NCI-H2171 (cell line): ENCODE data around the gene TMPRSS7.
"Not testable (repeated sequence)": the region's sequence is repeated elsewhere in the genome, so short reads cannot be mapped to it uniquely, and the experiment has no call there.

Experiments
- DNase-seq: peaks from one replicate; lab custom pipeline; 2025; lab: John Stamatoyannopoulos, UW

TMPRSS7 gene

DNA sequence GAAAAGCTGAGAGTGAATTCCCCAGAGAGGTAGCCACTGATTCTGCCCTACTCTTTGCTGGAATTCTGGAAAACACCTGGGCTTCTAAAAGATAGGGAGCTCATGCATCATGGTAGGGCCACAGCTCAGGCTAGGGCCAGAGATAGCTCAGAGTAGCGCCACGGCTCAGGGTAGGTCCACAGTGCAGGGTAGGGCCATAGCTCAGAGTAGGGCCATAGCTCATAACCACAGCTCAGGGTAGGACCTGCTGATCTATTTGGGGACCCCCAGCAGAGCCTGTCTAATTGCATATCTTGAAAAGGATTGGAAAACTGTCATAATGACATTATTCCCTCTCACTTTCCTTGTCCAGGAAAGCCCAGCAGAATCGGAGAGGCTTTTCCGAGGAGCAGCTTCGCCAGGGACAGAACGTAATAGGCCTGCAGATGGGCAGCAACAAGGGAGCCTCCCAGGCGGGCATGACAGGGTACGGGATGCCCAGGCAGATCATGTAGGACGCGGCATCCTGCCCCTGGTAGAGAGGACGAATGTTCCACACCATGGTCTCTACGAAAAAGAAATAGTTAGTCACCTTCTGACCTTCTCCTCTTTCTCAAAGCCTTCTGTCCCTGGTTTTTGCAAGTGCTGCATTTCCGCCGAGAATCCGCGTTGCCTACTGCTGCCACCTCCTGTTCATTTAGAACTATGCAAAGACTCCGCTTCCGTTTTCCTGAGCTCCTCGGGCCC, 21.3 kb upstream of the TMPRSS7 start:
- DNase-seq: no peak

DNA sequence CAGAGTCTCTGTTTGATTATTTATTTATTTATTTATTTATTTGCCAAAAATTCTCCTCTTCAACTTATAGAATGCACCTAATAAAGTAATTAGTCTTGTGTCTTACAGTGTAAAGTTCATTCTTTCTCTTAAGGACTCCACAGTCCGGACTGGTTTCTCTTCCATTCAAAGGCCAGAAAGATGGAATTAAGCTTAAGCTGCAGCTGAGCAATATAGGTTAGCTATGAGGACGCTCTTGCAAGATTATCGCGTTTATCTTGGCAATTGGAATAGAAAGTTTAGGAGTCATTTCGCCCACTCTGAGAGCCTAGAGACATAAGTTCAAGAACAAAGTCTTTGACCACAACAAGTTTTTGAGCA, 20.8 kb upstream of the TMPRSS7 start:
- DNase-seq: no peak

DNA sequence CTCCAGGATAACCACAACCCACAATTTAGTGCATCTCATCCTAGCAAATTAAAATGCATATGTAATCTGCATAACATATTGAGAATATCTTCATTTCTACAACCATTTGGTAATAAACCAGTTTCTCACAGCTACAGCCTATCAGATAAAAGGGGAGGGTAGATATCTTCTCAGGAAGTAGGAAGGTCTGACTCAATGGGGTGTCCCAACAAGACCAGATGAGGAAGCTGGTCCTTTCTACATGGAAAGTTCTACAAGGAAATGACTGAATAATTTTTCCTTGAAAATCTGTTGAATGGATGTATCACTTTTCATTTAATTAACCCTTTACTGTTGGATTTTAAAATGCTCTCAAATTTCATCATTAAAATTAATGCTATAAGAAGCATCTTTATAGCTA, 17.4 kb upstream of the TMPRSS7 start:
- no peak for DNase-seq

DNA sequence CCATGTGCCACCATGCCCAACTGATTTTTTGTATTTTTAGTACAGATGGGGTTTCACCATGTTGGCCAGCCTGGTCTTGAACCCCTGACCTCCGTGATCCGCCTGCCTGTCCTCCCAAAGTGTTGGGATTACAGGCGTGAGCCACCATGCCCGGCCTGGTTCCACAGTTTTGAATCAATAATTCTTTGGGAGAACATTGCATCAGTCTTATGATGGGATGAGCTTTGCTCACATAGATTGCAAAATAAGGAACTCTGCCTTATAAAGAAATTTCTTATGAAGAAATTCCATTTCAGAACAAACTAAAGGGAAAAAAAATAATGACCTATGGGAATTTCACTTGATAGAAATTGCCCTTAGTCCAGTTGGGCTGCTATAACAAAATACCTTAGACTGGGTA, 15.8 kb upstream of the TMPRSS7 start:
- no peak for DNase-seq

DNA sequence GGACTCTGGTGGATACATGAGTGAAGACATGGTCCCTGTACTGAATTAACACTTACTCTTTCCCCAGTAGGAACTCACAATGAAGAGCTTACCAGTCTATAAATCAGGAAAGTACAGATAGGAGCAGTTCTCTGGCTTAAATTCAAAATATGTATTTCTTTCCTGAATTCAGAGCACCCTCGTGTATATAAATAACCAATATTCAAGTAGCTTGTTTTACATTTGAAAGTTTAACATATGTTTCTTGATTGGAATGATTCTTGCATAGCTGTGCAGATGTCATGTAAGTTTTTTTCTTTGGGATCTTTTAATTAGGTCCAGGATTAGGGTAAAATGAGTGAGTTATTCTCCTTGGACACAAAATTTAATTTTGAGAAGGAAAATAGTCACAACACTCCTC, 14.8 kb upstream of the TMPRSS7 start:
- no peak for DNase-seq

DNA sequence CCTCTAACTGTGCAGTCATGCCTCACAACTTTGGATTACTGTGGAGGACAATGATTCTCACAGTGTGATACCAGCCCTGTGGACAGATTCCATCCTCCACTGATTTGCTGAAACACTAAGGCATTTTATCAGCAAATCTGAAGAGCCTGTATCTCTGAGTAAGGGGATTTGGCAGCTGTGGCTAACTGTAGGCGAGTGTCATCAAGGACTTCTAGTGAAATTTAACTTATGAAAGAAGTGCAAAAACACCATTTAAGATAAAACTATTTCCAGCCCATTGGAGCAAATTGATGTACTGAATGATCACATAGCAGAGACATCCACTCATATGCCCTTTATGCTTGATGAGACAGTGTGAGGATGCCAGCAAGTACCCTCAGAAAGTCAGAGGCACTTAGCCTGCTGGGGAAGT, 13.9 kb upstream of the TMPRSS7 start:
- DNase-seq: no peak

DNA sequence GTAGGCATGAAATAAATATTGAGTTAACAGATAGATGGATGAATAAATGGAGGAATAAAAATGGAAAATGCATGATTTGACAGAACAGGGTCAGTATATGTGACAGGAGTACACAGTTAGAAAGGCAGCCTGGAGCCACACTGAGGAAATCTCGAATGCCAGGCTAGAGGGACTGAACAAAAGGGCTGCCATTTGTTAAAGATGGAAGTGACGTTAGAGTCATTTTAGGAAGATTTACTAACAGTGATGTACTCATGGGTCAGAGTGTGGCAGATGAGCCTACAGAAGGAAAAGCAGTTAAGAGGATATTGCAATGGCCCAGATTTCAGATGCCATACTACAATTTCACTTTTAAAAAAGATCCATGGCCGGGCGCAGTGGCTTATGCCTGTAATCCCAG, 7.4 kb upstream of the TMPRSS7 start:
- no peak for DNase-seq

DNA sequence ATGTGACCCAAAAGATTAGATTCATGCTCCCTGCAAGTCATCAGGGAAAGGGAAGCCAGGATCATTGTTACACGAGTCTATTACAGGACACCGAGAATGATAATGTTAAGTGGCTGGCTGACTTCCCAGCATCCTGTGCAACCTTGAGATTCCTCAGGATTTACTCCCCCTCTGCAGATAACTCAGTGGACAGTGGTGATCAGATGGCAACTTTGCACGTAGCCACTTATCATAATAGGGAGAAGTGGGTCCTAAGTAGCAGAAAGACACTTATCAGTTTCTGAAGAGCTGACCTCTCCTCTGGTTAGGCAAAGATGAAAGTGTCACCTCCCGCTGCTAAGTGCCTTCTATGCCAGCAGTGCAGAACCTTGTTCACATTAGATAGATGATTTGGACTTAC, 6.7 kb upstream of the TMPRSS7 start:
- no peak for DNase-seq

DNA sequence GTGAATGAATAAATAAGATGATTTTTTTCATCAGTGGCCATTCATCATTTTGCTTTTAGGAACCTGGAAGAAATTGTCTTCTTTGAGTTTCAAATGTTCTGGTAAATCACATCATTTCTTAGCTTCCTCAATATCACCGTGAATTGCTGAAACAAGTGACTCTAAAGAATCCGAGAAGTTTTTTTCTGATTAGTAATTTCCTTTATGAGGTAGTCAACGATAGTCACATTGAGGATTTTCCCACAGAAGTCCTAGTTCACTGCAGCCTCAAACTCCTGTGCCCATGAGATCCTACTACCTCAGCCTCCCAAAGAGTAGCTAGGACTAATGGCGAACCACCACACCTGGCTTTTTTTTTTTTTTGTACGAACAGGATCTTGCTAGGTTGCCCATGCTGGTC, 3.6 kb upstream of the TMPRSS7 start:
- DNase-seq: no peak

DNA sequence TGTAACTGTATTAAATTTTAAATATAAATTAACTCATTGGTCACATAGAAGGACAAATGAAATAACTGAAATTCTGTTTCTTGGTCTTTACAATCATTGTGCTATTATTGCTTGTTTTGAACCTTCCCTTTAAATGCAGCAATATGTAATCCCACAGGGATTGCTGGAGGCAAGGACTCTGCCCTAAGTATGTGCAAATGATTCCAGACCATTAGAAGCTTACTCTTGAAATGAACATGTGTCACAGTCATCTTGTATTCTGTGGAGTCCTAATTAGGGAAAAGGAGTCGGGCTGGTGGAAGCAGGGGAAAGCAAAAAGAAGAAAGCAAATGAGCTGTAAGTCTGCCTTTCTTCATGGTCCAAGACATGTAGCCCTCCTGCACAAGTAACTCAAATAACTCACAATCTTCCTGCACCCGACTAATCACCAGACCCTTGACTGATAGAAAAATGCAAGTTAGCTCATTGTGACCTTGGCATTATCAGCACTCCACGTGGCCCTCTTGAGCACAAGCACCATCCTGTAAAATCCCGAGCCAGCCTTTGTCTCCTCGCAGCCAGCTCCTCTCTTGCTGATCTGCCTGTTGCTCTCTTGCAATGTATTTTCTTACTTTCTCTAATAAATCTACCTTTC, 2.3 kb upstream of the TMPRSS7 start:
- DNase-seq: peak; percentile 58

DNA sequence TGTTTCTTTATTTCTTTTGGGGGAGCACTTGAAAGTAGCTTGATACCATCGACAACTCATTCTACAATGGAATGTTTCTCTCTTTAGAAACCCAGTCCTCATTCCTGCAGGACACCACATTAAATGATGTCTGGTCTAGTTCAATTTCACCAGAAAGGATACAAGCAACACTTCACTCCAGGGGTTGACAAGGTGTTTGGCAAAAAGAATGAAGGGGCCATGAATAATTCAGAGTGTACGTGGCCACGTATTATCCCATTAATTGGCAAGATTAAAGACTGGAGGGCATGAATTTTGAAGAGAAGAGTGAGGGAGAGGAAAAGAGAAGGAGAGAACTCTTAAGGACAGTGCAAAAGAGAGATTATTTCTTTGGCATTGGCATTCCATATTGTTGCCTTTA, 705 bp downstream of the TMPRSS7 start:
- DNase-seq: no peak

DNA sequence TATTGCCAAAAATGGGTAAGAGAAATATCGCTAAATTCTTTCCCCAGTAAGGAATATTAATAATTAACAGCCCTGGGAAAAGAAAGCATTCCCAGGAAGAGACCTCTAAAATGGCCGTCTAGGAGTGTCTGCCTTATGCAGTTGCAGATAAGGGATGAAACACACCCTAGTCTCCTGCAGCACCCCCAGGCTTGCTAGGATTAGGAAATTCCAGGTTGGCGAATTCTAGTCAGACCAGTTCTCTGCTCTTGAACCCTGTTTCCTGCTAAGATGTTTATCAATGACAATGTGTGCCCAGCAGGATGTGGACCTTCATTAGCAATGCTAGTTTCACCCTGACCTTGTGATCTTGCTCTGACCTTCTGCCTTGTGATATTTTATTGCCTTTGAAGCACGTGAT, 2.7 kb downstream of the TMPRSS7 start:
- not testable (repeated sequence) for DNase-seq

DNA sequence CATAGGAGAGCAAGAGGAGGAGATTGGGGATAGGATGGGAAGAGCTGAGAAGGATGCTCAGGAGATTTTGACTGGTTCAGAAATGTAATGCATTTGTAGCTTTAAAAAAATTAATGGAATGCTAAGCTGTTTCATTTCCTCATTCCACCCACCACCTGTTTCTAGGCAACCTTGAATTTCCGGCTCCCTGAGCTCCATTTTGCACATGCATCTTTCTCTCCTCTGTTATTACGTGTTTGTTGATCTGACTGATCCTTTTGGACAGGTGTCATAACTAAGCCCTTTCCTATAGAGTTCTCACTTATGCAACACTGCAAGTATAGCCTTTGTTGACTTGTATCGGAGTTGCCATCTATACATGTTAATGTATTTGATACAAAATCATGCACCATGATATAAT, 4.3 kb downstream of the TMPRSS7 start:
- DNase-seq: no peak

DNA sequence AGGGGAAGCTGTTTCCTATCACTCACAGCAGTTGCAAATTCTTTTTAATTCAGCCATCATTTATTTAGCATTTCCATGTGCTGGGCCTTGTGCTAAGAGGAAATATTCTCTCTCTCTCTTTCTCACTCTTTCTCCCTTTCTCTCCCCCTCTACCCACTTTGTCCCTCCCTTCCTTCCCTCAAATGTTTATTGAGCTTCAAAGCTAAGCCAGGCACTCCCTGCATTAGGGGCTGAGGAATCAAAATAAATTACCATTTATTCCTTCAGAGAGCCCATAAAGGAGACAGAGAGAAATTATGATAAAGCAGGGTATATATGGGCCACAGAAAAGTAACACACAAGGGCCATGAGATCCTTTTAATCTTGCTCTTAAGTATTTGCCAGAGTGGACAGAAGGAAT, 6.8 kb downstream of the TMPRSS7 start:
- DNase-seq: no peak

DNA sequence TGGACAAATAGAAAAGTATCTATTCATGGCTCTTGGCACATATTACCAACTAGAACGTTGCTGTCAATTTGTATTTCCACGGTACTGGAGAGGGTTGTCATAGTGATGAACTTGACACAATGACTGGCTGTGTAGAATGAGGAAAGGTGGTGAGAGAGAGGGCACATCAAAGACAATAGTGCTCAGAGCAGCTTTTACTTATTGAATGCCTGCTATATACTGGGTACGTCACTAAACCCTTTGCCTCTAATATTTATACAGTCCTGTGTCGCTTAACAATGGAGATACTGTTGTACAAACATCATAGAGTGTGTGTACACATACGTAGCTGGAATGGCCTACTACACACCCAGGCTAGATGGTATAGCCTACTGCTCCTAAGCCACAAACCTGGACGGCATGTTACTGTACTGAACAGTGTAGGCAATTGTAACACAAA, 8.3 kb downstream of the TMPRSS7 start:
- DNase-seq: no peak

DNA sequence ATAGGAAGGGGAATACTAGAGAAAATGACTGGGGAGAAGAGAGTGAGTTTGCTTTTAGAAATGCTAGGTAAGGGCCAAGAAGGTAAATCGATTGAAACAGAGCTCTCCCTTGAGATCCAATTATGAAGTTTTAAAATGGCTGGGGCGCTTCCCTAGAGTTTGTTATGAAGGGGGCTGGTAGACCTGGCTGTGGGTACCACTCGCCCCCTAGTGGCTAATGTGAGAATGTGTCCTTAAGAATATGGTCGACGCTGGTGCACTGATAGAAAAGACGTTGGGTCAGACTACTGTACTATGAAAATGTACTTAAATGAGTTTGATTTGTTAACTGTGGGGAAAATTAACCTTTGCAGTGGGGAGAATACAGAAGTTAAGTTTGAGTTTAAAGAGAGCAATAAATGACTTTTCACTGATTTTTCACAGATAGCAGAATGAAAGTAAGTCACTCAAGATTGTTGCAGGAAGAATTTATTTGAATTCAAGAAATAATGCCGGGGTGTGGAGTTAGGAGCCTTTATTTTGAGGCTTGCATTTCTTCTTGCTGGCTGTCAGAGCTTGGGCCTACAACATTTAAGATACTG, 9.2 kb downstream of the TMPRSS7 start:
- peak; percentile 97 for DNase-seq

DNA sequence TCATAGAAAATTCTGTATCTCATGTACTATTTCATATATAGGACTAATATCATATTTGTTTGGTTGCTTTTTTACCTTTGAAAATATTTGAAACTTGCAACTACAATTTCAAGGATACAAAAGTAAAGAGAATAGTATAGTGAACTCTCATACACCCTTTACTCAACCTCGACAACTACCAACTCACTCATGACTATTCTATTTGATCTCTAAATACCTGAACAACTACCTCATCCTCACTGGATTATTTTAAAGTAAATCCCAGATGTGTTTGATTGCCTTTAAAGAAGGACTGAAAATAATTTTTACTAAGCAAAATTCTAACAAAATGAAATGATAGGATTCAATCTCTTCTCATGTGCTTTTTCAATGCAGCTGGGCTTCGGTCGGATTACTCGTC, 12.1 kb downstream of the TMPRSS7 start:
- no peak for DNase-seq

DNA sequence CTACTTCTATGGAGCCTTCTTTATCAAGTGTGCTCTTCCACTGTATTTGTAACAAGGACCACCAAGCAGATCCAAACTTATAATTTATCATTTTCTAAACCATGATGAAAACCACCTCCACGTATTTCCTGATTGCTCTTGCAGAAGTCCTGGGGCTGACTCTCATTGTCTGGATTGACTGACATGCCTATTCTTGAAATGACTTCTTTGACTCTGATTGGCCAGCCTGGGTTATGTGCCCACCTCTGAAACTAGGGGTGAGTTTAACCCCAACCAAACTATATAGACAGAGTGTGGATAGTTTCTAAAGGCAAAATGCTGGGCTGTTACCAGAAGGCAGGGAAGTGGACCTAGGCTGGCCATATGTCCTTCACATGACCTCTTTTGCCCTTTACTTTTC, 12.7 kb downstream of the TMPRSS7 start:
- no peak for DNase-seq

DNA sequence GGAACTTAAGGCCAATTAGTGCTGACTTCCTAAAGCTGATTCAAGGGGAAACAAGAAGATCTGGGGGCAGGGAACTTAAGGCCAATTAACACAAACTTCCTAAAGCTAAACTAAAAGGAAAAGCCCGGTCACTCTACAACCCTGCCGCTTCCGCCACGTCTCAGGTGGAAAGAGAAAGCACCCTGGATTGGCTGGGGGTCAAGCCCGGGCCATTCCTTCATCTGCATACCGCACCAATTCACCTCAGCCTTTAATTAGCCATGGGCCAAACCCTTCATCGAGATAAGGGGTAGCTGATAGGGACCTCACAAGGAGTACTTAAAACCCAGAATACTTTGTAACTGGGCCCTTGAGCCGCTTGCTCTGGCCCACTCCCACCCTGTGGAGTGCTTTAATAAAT, 14.4 kb downstream of the TMPRSS7 start:
- no peak for DNase-seq

DNA sequence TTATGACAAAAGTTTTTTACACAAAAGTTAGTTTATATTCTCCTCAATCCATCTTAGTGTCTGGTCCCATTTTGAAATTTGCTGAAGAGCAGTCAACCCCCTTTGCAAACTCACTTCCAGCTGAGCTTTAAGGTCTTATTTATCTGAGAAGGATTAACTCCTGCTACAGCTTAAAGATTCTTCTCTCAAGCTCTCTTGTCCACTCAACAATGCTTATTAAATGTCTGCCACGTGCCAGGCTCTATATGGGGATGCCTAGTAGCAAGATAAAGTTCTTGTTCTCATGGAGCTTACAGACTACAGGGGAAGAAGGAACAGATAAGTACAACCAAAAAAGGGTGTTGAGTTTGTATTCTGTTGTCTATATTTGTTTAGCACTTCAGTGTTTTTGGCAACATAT, 18.7 kb downstream of the TMPRSS7 start:
- no peak for DNase-seq

DNA sequence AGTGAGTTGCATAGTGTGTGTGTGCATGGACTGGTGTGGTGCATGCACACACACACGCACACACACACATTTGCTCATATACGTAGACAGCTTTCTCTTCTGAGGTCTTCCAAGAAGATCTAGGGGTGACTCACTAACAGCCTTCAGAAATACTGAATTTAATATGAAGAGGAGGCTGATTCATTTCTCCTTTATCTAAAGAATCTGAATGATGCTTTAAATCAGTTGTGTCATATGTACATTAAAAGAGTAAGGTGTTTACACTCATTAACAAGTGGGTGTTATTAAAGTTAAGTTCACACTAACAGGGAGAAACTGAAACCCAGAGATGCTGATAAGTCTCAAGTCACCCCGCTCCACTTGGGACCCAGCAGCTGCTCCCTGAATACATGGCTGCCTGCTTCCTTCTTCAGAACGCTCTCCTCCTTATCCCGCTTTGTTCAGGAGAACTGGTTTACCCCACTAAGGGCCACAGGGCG, 22.0 kb downstream of the TMPRSS7 start:
- DNase-seq: no peak

DNA sequence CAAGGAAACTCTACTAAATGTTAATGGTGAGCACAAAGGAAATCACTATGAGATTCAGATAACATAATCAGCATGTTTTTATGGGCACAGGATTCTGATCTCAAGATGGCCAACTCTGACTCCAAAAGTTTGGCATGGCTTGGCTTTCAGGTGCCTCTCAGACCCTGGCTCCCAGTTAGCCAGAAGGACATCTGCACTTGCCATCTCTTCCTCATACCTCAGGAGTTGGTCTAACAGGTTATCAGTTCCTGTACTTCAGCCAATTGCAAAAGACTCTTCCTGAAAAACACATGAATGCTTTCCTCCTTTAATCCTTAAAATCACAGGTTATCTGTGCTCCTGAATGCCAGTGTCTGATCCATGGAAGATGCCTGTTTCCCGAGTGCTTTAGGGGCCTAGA, 25.0 kb downstream of the TMPRSS7 start:
- no peak for DNase-seq

DNA sequence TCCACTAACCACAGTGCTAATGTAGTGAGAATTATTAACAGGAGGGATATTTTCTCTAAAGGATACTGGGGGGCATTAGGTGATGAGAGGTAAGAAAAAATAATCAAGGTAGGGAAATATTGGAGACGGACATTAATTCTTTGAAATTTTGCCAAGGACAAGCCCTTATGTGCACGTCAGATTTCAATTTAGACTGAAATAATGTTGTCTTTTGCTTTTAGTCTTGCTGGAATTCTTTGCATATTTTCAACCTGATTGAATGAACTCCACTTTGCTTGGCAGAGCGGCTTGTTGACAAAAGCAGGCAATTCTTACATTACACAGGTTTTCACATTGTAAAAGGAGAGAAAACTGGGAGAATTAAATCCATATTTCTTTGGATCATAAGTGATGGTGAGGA, 26.6 kb downstream of the TMPRSS7 start:
- DNase-seq: no peak
